ENCODE measurements around the gene PIK3IP1.

PIK3IP1 gene

GRCh38 chr22:31279821-31280505 is 12.3 kb downstream of the PIK3IP1 start:
- no peak for DNase-seq (ENCODE audit: low read depth in 2 of 2)

GRCh38 chr22:31279327-31279669 is 13.0 kb downstream of the PIK3IP1 start:
- no peak for DNase-seq (ENCODE audit: low read depth in 2 of 2)

- no peak for DNase-seq (ENCODE audit: low read depth in 2 of 2)
Measured at GRCh38 chr22:31278626-31279326, 13.5 kb downstream of the PIK3IP1 start.

GRCh38 chr22:31278151-31278621 is 14.1 kb downstream of the PIK3IP1 start:
- no peak for DNase-seq (ENCODE audit: low read depth in 2 of 2)

DNA sequence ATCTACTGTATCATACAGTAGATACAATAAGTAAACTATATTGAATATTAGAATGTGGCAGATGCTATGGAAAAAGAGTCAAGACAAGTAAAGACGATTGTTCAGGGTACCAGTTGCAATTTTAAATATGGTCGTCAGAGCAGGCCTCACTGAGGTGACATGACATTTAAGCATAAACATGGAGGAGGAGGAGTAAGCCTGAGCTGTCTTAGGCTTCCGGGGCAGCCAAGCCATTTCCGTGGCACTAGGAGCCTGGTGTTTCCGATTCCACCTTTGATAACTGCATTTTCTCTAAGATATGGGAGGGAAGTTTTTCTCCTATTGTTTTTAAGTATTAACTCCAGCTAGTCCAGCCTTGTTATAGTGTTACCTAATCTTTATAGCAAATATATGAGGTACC is 14.5 kb downstream of the PIK3IP1 start:
- DNase-seq (ENCODE audit: low read depth in 2 of 2): no peak

DNA sequence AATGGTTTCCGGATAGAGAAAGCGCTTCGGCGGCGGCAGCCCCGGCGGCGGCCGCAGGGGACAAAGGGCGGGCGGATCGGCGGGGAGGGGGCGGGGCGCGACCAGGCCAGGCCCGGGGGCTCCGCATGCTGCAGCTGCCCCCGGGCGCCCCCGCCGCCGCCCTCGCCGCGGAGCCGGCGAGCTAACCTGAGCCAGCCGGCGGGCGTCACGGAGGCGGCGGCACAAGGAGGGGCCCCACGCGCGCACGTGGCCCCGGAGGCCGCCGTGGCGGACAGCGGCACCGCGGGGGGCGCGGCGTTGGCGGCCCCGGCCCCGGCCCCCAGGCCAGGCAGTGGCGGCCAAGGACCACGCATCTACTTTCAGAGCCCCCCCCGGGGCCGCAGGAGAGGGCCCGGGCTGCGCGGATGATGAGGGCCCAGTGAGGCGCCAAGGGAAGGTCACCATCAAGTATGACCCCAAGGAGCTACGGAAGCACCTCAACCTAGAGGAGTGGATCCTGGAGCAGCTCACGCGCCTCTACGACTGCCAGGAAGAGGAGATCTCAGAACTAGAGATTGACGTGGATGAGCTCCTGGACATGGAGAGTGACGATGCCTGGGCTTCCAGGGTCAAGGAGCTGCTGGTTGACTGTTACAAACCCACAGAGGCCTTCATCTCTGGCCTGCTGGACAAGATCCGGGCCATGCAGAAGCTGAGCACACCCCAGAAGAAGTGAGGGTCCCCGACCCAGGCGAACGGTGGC is 15.7 kb downstream of the PIK3IP1 start:
- no peak for DNase-seq (ENCODE audit: low read depth in 2 of 2)

DNA sequence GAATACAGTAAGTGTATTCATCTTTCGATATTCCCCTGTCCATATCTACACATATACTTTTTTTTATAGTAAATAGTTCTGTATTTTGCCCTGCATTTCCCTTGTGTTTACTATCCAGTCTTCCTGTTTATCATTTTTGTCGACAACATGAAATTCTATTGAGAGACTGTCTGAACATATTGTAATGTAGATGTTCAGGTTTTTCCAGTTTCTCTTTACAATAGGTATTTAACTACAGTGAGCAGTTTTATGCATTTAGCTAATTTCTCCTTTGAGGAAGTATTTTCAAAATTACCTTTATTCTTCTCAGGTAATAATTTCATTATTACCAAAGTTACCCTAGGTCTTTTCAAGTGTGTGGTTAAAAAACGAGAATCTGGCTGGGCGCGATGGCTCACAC is 16.7 kb downstream of the PIK3IP1 start:
- DNase-seq (ENCODE audit: low read depth in 2 of 2): no peak

GRCh38 chr22:31275018-31275417 is 17.3 kb downstream of the PIK3IP1 start:
- DNase-seq (ENCODE audit: low read depth in 2 of 2): no peak

- DNase-seq (ENCODE audit: low read depth in 2 of 2): no peak
Measured at GRCh38 chr22:31274017-31274416, 18.3 kb downstream of the PIK3IP1 start.

DNA sequence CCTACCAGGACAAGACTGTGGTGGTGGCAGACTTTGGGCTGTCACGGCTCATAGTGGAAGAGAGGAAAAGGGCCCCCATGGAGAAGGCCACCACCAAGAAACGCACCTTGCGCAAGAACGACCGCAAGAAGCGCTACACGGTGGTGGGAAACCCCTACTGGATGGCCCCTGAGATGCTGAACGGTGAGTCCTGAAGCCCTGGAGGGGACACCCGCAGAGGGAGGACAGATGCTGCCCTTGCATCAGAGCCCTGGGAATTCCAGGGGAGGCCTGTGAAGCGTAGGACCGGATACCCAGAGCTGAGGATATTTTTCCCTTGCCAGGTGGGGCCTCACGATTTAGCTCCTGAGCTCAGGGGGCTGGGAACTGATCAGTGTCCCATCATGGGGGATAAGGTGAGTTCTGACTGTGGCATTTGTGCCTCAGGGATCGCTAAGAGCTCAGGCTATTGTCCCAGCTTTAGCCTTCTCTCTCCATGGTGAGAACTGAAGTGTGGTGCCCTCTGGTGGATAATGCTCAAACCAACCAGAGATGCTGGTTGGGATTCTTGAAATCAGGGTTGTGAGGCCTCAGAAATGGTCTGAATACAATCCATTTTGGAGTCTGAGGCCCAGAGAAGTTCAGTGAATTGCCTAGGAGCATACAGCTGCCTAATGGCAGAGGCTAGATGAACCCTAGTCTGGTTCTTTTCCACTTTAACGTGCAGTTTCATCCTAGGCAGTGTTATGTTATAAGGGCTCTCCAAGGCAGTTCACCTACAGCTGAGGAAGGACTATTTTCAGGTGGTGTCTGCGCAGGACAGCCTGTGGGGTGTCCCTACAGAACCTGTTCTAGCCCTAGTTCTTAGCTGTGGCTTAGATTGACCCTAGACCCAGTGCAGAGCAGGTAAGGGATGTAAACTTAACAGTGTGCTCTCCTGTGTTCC is 19.5 kb downstream of the PIK3IP1 start:
- DNase-seq (ENCODE audit: low read depth in 2 of 2): peak in 1 of 2 donors; percentile 33

- DNase-seq (ENCODE audit: low read depth in 2 of 2): no peak
Measured at GRCh38 chr22:31271485-31271884, 20.8 kb downstream of the PIK3IP1 start.

- DNase-seq (ENCODE audit: low read depth in 2 of 2): no peak
Measured at GRCh38 chr22:31271026-31271425, 21.3 kb downstream of the PIK3IP1 start.

GRCh38 chr22:31269892-31270579 is 22.3 kb downstream of the PIK3IP1 start:
- no peak for DNase-seq (ENCODE audit: low read depth in 2 of 2)

DNA sequence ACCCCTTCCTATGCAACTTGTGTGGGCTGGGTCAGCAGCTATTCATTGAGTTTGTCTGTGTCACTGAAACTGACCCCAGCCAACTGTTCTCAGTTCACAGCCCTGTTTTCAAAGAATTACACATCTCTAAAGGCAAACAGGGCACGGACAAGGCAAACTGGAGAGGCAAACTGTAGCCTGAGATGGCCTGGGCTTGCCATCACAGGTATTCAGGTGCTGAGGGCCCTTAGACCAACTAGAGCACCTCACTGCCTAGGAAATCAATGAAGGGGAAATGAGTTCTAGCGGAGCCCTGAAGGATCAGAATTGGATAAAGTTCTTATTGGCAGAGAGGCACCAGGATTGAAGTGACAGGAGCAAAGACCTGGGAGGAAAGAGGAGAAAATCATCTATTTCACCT is 24.0 kb downstream of the PIK3IP1 start:
- DNase-seq (ENCODE audit: low read depth in 2 of 2): no peak

- no peak for DNase-seq (ENCODE audit: low read depth in 2 of 2)
Measured at GRCh38 chr22:31263896-31264640, 28.2 kb downstream of the PIK3IP1 start.

DNA sequence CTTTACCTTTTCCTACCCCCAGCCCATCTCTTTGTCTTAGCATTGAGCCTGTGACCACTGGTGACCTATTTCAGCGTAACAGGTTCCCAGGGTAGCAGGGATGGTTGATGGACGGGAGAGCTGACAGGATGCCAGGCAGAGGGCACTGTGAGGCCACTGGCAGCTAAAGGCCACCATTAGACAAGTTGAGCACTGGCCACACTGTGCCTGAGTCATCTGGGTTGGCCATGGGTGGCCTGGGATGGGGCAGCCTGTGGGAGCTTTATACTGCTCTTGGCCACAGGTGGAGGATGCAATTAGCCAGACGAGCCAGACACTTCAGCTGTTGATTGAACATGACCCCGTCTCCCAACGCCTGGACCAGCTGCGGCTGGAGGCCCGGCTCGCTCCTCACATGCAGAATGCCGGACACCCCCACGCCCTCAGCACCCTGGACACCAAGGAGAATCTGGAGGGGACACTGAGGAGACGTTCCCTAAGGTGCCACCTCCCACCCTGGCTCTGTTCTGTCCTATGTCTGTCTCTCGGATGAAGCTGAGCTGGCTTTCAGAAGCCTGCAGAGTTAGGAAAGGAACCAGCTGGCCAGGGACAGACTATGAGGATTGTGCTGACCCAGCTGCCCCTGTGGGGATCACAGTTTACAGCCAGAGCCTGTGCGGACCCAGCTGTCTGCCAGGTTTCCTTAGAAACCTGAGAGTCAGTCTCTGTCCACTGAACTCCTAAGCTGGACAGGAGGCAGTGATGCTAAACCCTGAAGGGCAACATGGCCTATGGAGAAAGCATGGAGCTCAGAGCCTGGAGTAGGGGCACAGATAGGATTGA is 29.8 kb downstream of the PIK3IP1 start:
- DNase-seq (ENCODE audit: low read depth in 2 of 2): no peak

- no peak for DNase-seq (ENCODE audit: low read depth in 2 of 2)
Measured at GRCh38 chr22:31260474-31260856, 31.8 kb downstream of the PIK3IP1 start.

- no peak for DNase-seq (ENCODE audit: low read depth in 2 of 2)
Measured at GRCh38 chr22:31259798-31260473, 32.4 kb downstream of the PIK3IP1 start.

DNA sequence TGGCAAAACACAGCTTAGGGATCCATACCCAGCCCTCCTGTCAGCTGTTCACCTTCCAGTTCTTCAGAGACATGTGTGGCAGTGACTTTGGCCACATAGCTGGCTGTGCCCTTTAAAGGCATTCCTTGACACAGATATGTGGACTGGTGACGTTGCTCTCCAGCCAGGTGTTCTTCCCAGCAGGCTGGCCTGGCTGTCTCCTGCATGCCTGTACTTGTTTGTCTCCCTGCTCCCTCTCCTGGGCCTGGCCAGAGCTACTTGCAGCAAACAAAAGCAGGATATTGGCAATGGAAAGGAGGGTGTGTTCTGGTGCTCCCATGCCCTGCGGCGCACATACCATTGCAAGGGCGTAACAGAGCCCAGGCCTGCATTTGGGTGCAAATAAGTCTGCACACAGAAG is 38.3 kb downstream of the PIK3IP1 start:
- DNase-seq (ENCODE audit: low read depth in 2 of 2): no peak

Data from stimulated activated CD8-positive, alpha-beta memory T cell treated with anti-CD3 and anti-CD28 coated beads, Interleukin-2, amount 100 ng/mL, for 1 hour (primary cell).